NCI-H460 (cell line): Measurements from ENCODE around the gene PLCB4. TPM values are rescaled to one million over a fixed set of nuclear protein-coding genes. Genes with fewer than 3 reads are reported as not detected.

ENCODE experiments used
- DNase-seq: peaks from one replicate; pipeline ENCODE4 v3.0.0-alpha.2; 2016; ENCODE audit warnings: low read depth; ENCODE audit errors: extremely low read depth
- total RNA-seq: library from RNA; depleted of rRNA; stranded (reverse); fragments of >200 nt; shearing (Covaris generic); gene quantifications from 2 replicates; pipeline ENCODE4 v1.2.3, GENCODE V29; 2014

Gene PLCB4
- total RNA-seq, 1 experiment from 2014 or later, result 14.8 TPM

- no peak for DNase-seq
Observed at GRCh38 chr20:9093218-9093957, 24.5 kb downstream of the PLCB4 start.

- DNase-seq, result no peak
Observed at GRCh38 chr20:9099372-9099771, 30.5 kb downstream of the PLCB4 start.

GRCh38 chr20:9100691-9101090 lies 31.8 kb downstream of the PLCB4 start:
- DNase-seq, result no peak

DNA sequence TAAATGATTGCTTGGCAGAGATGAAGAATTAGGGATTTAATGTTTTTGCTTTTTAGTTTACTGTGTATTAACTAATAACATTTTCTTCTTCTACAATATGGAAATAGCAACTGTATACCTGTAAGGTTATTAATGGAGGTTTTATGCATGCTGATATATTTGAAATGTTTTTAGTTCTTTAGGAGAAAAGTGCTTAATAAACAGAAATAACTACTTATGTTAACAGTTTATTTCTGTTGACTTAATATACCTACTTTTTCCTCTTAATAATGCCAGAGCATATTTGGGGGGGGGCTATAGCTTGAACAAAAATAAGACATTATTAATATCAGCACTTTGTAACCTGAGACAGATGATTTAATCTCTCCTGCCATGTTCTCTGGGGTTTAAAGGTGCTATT lies 33.6 kb downstream of the PLCB4 start:
- no peak for DNase-seq

GRCh38 chr20:9103955-9104354 lies 35.1 kb downstream of the PLCB4 start:
- DNase-seq, result no peak

GRCh38 chr20:9108260-9108659 lies 39.4 kb downstream of the PLCB4 start:
- no peak for DNase-seq

DNA sequence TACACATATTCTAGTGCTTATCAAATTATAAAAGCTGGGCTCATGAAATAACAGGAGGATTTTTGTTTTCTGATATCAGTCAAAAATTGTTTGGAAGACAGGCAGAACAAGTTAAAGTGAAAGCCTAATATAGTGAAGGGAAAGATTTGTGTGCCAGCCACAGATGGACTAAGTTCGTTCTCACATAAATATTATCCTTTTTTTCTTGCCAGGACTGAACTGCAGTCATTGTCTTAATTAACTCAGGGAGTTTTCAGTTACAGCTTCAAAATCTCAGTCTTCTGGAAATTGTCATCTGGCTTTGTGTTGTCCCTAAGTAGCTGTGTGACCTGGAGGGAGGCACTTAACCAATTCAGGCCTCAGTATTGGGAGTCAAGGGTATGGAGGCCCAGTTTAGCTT lies 40.7 kb downstream of the PLCB4 start:
- DNase-seq, result no peak

DNA sequence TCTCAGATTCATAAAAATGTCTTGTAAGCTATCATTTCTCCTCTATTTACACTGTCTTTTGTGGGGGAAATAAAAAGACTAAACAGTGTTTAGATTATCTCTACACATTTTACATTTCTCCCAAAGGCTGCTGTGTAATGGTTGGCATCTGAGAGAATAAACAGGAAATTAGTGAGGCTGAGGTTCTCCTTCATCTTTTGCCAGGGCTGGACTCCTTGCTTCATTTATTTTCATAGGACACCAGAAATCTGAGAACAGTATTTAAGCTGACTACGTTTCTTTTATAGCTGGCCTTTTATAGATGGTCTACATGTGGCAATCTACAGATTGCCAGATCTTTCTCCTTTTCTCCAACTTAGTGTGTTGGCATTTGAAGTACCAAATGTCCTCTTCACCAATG lies 41.5 kb downstream of the PLCB4 start:
- no peak for DNase-seq

DNA sequence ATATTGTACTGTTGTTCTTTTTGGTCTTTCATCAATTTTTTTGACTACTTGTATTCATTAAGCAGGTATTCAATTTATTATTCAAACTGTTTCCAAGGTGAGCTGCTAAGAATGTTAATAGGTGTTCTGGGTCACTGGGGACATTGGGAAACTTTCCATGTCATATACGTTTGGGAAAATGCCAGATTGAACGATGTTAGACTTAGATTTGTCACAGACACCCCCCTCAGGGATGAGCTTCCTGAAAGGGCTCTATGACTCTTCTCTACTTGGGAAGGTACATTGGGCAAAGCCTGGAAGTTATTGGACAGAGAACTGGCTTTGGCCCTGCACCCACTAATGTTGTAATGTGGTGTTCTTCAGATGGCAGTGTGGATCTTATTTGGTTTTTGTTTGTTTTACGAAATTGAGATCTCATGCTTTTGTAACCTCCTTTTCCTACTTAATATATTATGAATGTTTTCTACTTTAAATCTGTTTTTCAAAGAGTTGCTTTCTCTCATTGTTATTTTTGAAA lies 42.1 kb downstream of the PLCB4 start:
- no peak for DNase-seq

- DNase-seq, result no peak
Observed at GRCh38 chr20:9112541-9113515, 43.9 kb downstream of the PLCB4 start.

DNA sequence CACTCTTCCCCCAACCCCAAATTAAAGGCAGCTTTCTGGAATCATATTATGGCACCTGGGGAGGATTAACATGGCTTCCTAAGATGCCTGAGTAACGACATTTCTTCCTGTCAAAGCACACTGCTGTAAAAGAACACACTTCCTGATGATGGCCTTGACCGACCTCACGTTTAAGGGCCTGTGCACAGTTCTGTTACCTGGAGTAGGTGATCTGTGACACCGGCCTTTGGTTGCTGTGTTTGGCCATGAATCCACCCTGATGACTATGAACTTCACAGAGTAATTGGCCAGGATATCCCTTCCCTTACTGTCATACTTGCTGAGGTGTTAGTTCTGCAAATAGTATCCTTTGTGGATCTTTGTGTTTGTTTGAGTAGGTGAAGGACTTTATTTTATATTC lies 45.8 kb downstream of the PLCB4 start:
- DNase-seq, result no peak

- DNase-seq, result no peak
Observed at GRCh38 chr20:9117548-9117947, 48.7 kb downstream of the PLCB4 start.

- DNase-seq, result no peak
Observed at GRCh38 chr20:9119776-9120175, 50.9 kb downstream of the PLCB4 start.

DNA sequence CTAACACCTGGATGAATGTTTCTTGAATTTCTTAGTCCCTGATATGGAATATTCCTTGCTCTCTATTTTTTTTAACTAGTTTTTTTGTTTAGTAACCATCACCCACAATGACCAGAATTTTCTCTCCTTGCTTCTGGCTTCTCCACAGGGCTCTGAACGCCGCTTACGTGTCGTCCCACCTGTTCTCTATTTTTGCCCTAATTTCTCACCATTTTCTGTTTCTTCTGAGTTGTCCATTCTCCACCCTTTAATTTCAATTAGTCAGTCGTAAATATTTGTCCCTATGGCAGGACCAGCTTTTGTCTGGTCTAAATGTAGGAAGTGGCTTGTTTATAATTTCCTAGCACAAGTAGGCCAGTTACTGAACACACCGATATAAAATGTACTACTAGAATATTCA lies 52.3 kb downstream of the PLCB4 start:
- DNase-seq, result no peak

DNA sequence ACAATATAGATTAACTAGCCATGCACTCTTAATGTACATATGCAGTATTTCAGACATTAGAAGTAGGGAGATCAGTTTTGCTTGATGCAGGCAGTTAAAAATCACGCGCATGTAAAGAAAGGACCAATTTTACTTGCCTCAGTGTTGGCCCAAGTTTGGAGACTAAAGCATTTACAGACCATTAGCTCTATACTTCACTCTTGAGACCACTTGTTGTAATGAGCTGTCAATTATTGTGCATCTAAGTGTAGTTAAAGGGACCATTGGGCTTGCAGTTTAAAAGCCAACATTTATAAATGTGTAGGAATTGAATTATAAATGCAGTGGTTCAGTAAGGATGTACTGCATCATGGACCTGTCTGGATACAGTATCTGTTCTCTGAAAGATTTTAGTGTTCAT lies 53.7 kb downstream of the PLCB4 start:
- no peak for DNase-seq

DNA sequence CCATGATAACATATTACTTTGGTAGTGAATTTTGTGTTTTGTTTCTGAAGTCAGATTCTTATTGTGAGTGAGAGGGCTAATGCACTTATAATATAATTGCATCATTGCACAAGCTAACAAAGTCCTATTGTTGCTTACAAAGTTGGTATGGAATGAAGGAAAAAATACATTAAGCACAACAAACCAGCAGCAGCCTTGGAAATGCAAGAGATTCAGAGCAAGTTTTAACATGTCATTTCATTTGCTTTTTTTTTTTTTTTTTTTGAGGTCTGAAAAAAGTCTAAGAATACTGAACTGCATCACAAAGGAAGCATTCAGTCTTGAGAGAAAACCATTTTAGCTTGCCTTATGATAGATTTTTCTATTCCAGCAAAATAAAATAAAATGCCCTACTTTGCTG lies 57.6 kb downstream of the PLCB4 start:
- DNase-seq, result no peak

GRCh38 chr20:9128568-9128967 lies 59.7 kb downstream of the PLCB4 start:
- no peak for DNase-seq

DNA sequence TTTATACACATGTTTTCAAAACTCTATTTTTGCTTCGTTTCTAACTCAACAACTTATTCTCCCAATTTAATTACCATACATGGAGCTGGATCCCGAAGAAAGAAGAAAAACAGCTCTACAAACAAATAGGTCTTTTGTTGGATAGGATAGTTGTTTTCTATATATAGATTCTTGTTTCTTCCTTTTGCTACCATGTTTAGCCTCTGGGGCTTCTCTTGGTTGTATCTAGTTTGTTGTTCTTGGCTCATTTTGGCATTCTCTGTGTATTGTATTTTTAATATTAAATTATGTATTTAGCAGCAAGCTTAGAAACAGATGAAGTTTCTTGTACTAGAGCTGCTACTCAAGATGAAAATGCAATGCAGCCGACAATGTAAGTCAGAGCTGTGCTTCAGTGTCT lies 60.9 kb downstream of the PLCB4 start:
- DNase-seq, result no peak

DNA sequence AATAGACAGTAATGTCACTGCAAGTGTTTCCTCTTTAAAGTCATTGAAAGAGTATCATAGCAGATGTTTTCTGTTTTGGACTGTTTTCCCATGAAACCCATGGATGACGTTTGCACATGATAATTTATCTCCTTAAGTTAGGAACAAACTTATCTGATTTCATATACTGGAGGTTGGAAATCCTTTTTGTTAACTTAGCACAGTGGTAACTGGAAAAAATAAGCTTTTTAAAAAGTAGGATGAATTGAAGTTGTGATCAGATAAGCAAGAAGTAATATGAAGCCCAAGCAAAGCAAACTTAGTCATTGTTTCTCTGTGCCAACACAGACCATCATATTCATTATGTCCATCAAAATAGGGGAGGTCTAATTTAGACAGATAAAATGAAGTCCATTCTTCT lies 61.6 kb downstream of the PLCB4 start:
- DNase-seq, result no peak

DNA sequence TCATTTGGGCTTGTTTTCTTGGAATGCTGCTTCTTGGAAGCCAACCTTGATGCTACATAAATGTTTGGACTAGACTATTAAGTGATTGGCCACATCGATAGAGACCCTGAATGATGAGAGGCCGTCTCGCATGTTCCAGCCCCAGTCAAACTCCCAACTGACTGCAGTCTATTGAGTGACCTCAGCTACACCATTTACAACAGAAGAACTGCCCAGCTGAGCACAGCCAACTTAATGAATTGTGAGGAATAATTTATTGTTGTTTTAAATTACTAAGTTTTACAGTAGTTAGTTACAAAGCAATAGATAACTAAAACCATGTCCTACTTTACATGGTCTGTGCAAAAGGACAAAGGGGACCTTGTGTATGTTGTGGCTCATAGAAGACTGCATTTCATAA lies 63.0 kb downstream of the PLCB4 start:
- no peak for DNase-seq

DNA sequence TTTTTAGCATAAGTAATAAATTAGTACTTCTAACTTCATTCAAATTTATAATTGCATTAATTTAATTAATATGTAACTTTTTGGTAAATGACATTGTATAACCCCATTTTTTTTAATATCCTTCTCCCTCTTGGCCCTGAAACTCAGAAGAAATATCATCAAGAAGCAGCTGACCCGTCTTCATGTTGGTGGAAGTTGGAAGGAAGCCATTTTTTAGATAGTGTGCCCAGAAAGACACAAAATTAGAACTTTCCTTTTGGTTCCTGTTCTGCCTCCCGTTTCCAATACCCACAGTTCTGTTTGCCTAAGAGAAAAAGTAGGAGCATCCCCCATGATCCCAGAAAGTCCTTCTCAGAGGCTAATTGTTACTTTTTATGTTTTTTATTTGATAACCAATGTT lies 65.5 kb downstream of the PLCB4 start:
- no peak for DNase-seq

DNA sequence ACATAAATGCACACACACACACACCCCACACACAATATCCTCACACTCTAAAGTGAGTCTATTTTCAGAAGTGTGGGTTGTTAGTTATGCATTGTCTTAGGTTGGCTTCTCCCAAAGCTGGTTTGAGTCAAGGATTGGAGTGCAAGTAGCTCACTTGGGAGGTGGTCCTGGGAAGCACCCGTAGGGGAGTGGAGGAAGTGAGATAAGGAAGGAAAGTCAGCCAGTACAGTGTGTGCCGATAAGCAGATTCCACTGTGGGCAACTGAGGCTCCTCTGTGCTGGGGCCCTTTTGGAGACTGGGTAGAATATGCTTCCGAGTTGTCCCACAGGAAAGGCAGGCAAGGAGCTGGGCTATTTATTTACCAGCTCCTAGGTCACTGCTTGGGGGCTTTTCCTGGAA lies 67.2 kb downstream of the PLCB4 start:
- DNase-seq, result no peak
